Psoas muscle (tissue), 8 donors: ENCODE results near the gene KCNA5. TPM values are rescaled to one million over a fixed set of nuclear protein-coding genes. Genes with fewer than 3 reads are reported as not detected.

Experiments
- ATAC-seq, 4 donors: fragments of 200-7000 bp; cut with Tn5 transposase; one replicate each; pipeline ENCODE4 v1.9.1; 2020; ENCODE audit warnings: moderate library complexity in 3 of 4, mild to moderate bottlenecking in 2 of 4
- DNase-seq, 2 donors: peaks; one replicate each; pipeline ENCODE4 v3.0.0-alpha.2; 2020
- H3K27ac ChIP-seq: fragments of 200-600 bp; one replicate; pipeline ENCODE4 v1.8.0; 2022
- H3K27me3 ChIP-seq, 3 donors: fragments of 200-600 bp in 1 of 3; one replicate each; pipeline versions ENCODE4 v1.6.1 to v1.8.0; 2013 to 2022; ENCODE audit warnings: low read length in 2 of 3, mild to moderate bottlenecking in 2 of 3, moderate library complexity in 1 of 3; ENCODE audit not compliant: insufficient read depth in 3 of 3
- H3K36me3 ChIP-seq, 2 donors: fragments of 200-600 bp in 1 of 2; one replicate each; pipeline versions ENCODE4 v1.6.1 to v1.8.0; 2013 to 2022; ENCODE audit warnings: low read depth in 1 of 2, mild to moderate bottlenecking in 1 of 2, moderate library complexity in 1 of 2; ENCODE audit not compliant: insufficient read depth in 1 of 2
- H3K4me1 ChIP-seq: fragments of 200-600 bp; one replicate; pipeline ENCODE4 v1.8.0; 2022
- H3K4me3 ChIP-seq: fragments of 200-600 bp; one replicate; pipeline ENCODE4 v1.8.0; 2022; ENCODE audit warnings: mild to moderate bottlenecking
- H3K9me3 ChIP-seq: fragments of 200-600 bp; one replicate; pipeline ENCODE4 v1.8.0; 2022
- CTCF ChIP-seq: fragments of 200-600 bp; IDR thresholded peaks from one replicate; pipeline ENCODE4 v1.8.0; 2022; ENCODE audit warnings: antibody characterized with exemption
- WGBS, 3 donors: extraction: QIAGEN DNeasy Blood & Tissue Kit; methylation state at CpG; one replicate each; pipeline versions ENCODE4 v1.1.6 to v1.1.7; 2013; 5-methylcytosine and 5-hydroxymethylcytosine counted together
- intact Hi-C, 2 donors: fragments of 100-400 bp; cut with DNase I; formaldehyde crosslinking; loops; one replicate each; pipeline versions ENCODE4 v1.11.0 to v1.14.2; 2022
- polyA plus RNA-seq, 3 donors: library from polyadenylated mRNA; stranded (reverse); fragments of 200-250 nt; gene quantifications; one replicate each; pipeline ENCODE4 v1.2.3, GENCODE V29; 2013
- total RNA-seq, 4 donors: library from RNA; stranded (reverse); fragmentation: NEBNext Ultra II Directional in 2 of 4; extraction: Animal tissue kit (Norgen Biotek cat#: 25700) in 2 of 4; gene quantifications; one replicate each; pipeline versions ENCODE4 v1.2.1 to v1.2.4, GENCODE V29; 2021 to 2023
- donor health status: healthy with polysubstance abuse.
- donor health status: DM: no; HTN: no; CAD: no; lungs with moderate emphysema.
- donor health status: Bipolar disorder and iron deficiency.
- donor health status: healthy.
- donor health status: DM: yes; HTN: yes; CAD: no.
- donor health status: DM: no; HTN: no; CAD: no.
- donor health status: DM: no; HTN: no; CAD: no.
- donor health status: DM: yes; HTN: yes; CAD: no.

The KCNA5 gene
- total and polyA plus RNA-seq, 7 donors = 0.64 to 2.0 (median 1.1) TPM

GRCh38 chr12:5072311-5072710 is 28.6 kb downstream of the KCNA5 start:
- Histone ChIP-seq H3K4me1 (no peaks in the 10 kb centered on the region), H3K36me3 (no peaks in the 10 kb centered on the region), H3K27ac (no peak overlapping the region), H3K9me3 (no peaks in the 10 kb centered on the region), H3K27me3 (no peaks in the 10 kb centered on the region), H3K4me3 (no peak overlapping the region)
- ATAC-seq (no peak), DNase-seq (no peak)
- no peak for TF ChIP-seq CTCF
- intact Hi-C loops = no loop called here
- 74 to 84% (median 75%) methylated on average over 5 of the region's 5 CpGs for WGBS, 3 donors

GRCh38 chr12:5073054-5073453 is 29.4 kb downstream of the KCNA5 start:
- no peak for ATAC-seq
- intact Hi-C loops = no loop called here
- Histone ChIP-seq H3K27ac (no peak overlapping the region), H3K9me3 (no peaks in the 10 kb centered on the region), H3K36me3 (no peaks in the 10 kb centered on the region), H3K27me3 (no peaks in the 10 kb centered on the region), H3K4me1 (no peaks in the 10 kb centered on the region), H3K4me3 (no peak overlapping the region)
- no peak for TF ChIP-seq CTCF
- WGBS, 3 donors = 88 to 93% (median 90%) methylated on average over 5 of the region's 5 CpGs
- DNase-seq = no peak

DNA sequence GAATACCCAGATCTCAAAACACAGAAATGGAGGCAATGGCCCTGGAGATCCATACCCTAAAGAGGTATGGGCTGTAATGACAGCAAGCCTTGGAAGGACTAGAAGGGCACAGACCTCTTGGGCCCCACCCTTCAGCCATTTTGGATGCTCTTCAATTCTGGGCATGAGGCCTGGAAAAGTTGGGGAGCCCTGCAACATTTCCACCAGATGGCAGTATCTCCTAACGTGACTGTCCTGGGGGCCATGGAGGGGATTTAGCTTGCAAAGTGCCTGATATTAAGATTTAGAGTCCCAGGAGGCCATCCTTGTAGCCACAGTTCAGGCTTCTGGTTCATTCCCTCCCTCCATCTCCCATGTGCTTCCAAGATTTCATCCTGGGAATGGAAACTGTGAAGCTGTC is 30.2 kb downstream of the KCNA5 start:
- intact Hi-C loops = no loop called here
- Histone ChIP-seq H3K36me3 (no peaks in the 10 kb centered on the region), H3K9me3 (no peaks in the 10 kb centered on the region), H3K27me3 (no peaks in the 10 kb centered on the region), H3K4me1 (no peaks in the 10 kb centered on the region), H3K4me3 (no peak overlapping the region), H3K27ac (no peak overlapping the region)
- DNase-seq (no peak), ATAC-seq (no peak)
- WGBS, 3 donors = 42 to 79% (median 68%) methylated on average over 1 of the region's 1 CpG
- TF ChIP-seq CTCF = no peak

DNA sequence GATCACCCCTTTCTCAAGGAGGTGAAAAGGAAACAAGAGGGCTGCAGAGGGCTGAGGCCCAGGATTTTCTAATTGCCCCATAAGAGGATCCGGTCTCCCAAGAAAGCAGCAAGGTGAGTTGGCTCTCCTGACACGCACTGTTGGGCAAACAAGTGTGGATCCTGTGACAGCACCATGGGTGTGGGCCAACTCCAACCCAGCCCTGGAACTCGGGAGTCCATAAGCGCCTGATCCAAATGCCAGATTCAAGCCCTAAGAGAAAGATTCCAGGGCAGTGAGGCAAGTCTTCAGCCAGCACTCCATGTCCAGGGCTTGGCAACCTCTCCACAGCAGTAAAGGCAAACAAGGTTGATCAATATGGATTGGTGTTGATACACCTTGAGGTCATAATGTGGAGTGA is 33.1 kb downstream of the KCNA5 start:
- no peak for TF ChIP-seq CTCF
- 34 to 37% (median 34%) methylated on average over 4 of the region's 4 CpGs for WGBS, 3 donors
- Histone ChIP-seq H3K9me3 (no peaks in the 10 kb centered on the region), H3K36me3 (no peaks in the 10 kb centered on the region), H3K4me3 (no peak overlapping the region), H3K4me1 (no peaks in the 10 kb centered on the region), H3K27me3 (no peaks in the 10 kb centered on the region), H3K27ac (no peak overlapping the region)
- no peak for DNase-seq
- peak; percentile 27 to 57 (median 41) for ATAC-seq
- intact Hi-C loops = no loop called here

- DNase-seq = no peak
- H3K9me3 ChIP-seq = no peaks in the 10 kb centered on the region
- no peaks in the 10 kb centered on the region for H3K4me1 ChIP-seq
- H3K27me3 ChIP-seq = no peaks in the 10 kb centered on the region
- H3K36me3 ChIP-seq = no peaks in the 10 kb centered on the region
- no peak for ATAC-seq
- TF ChIP-seq CTCF = no peak
- H3K27ac ChIP-seq = no peak overlapping the region
- no peak overlapping the region for H3K4me3 ChIP-seq
- intact Hi-C loops = no loop called here
- 31 to 40% (median 33%) methylated on average over 4 of the region's 4 CpGs for WGBS, 3 donors
Measured at GRCh38 chr12:5078423-5078822, 34.7 kb downstream of the KCNA5 start.
